ENCODE results near the gene VPS37B.
A peak's percentile ranks its signal among the peaks of the same experiment; 100 is the strongest.

VPS37B gene

GRCh38 chr12:122825773-122826724 lies 69.9 kb downstream of the VPS37B start:
- no peak for TF ChIP-seq CTCF (IDR thresholded peaks at IDR 0.05; ENCODE audit: insufficient read depth, low read length, missing control alignments)
- ChIA-PET CTCF (interaction anchor here (0.7 to 2.7 kb wide), 9 partner anchors 8 to 121 kb away, joined by 3 to 30 read pairs (median 3); no protein-coding TSS in a partner anchor), POLR2A (interaction anchor here (0.6 to 0.7 kb wide), 3 partner anchors 7 to 38 kb away, joined by 3 read pairs; no protein-coding TSS in a partner anchor)
- peak overlapping the region; percentile 15 for H3K4me3 ChIP-seq (ENCODE audit: low read depth, low read length)
- DNase-seq (ENCODE audit: low read depth, low spot score): no peak

- CTCF ChIA-PET: interaction anchor here (1.0 kb wide), 1 partner anchor 29 kb away, joined by 6 read pairs; no protein-coding TSS in a partner anchor
These were observed 72.5 kb downstream of the VPS37B start for GRCh38 chr12:122823429-122823828.

DNA sequence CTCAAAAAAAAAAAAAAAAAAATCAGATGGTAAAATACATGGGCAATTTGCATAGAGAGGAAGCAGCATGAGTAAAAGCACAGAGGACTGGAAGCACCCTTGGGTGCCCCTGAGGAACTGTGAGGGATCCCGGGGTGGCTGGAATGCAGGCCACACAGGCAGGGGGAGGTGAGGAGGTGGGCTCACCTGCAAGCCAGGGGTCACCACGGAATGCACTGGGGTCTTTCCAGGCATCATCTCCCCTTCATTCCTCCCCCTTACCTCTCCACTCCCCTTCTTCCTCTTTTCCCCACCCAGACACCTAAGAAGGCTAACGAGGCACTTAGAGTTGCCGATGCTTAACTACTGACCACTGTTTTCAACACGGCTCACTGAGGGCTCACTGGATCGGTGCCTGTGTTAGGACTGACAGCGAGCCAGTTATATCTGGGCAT lies 75.1 kb downstream of the VPS37B start:
- CTCF ChIA-PET: interaction anchor here (1.0 to 3.0 kb wide), 2 partner anchors 28 to 30 kb away, joined by 3 to 14 read pairs; no protein-coding TSS in a partner anchor

More at GRCh38 chr12:122823429-122823828, 72.5 kb downstream of the VPS37B start:
- TF ChIP-seq CTCF (IDR thresholded peaks at IDR 0.05; ENCODE audit: insufficient read depth, low read length, missing control alignments): no peak
- DNase-seq (ENCODE audit: low read depth, low spot score): no peak
- POLR2A ChIA-PET: no interaction called here
- no peak overlapping the region for H3K4me3 ChIP-seq (ENCODE audit: low read depth, low read length)

GRCh38 chr12:122820138-122820537 lies 75.8 kb downstream of the VPS37B start:
- CTCF ChIA-PET: interaction anchor here (3.0 kb wide), 1 partner anchor 27 kb away, joined by 14 read pairs; no protein-coding TSS in a partner anchor
- no peak for DNase-seq (ENCODE audit: low read depth, low spot score)
- no peak overlapping the region for H3K4me3 ChIP-seq (ENCODE audit: low read depth, low read length)
- no peak for TF ChIP-seq CTCF (IDR thresholded peaks at IDR 0.05; ENCODE audit: insufficient read depth, low read length, missing control alignments)
- POLR2A ChIA-PET: no interaction called here

More for the DNA sequence above, 75.1 kb downstream of the VPS37B start:
- TF ChIP-seq CTCF (IDR thresholded peaks at IDR 0.05; ENCODE audit: insufficient read depth, low read length, missing control alignments): no peak
- POLR2A ChIA-PET: no interaction called here
- H3K4me3 ChIP-seq (ENCODE audit: low read depth, low read length): no peak overlapping the region
- no peak for DNase-seq (ENCODE audit: low read depth, low spot score)

GRCh38 chr12:122819209-122819785 lies 76.6 kb downstream of the VPS37B start:
- CTCF ChIA-PET: interaction anchor here (1.1 to 3.0 kb wide), 3 partner anchors 13 to 181 kb away, joined by 3 to 14 read pairs (median 6); no protein-coding TSS in a partner anchor
- POLR2A ChIA-PET: no interaction called here
- no peak overlapping the region for H3K4me3 ChIP-seq (ENCODE audit: low read depth, low read length)
- no peak for TF ChIP-seq CTCF (IDR thresholded peaks at IDR 0.05; ENCODE audit: insufficient read depth, low read length, missing control alignments)
- DNase-seq (ENCODE audit: low read depth, low spot score): no peak

Measured in AG04449 (cell line).